GM12892 (cell line): Measurements from ENCODE around the gene SLC16A1.
"Not testable (repeated sequence)": the region's sequence is repeated elsewhere in the genome, so short reads cannot be mapped to it uniquely, and the experiment has no call there.

Experiments used
- POLR2A ChIP-seq: IDR thresholded peaks from 2 replicates; pipeline ENCODE4 v1.6.1; 2011; ENCODE audit warnings: low read depth, low read length, control low read depth
- POLR2AphosphoS5 ChIP-seq: IDR thresholded peaks from 2 replicates; pipeline ENCODE4 v1.6.1; 2011; ENCODE audit warnings: low read depth, low read length, control low read depth
- TAF1 ChIP-seq: IDR thresholded peaks from 2 replicates; pipeline ENCODE4 v1.6.1; 2011; ENCODE audit warnings: low read depth, mild to moderate bottlenecking, control low read depth, low read length, borderline replicate concordance

- not testable (repeated sequence) for TF ChIP-seq POLR2AphosphoS5, POLR2A, TAF1
Observed at GRCh38 chr1:112958236-112958635, 2.2 kb upstream of the SLC16A1 start.
